Neural cell (in vitro differentiated cells): ENCODE results near the gene TCF4.

Experiments
- CTCF ChIP-seq: fragments of 450-650 bp; IDR thresholded peaks from 2 replicates; pipeline ENCODE4 v1.5.1; 2014; ENCODE audit warnings: antibody characterized with exemption, mild to moderate bottlenecking, moderate library complexity; ENCODE audit not compliant: poor library complexity, severe bottlenecking
- EP300 ChIP-seq: fragments of 450-650 bp; conservative IDR thresholded peaks from 2 replicates; pipeline ENCODE4 v1.6.1; 2014; ENCODE audit warnings: antibody characterized with exemption, mild to moderate bottlenecking, moderate library complexity; ENCODE audit not compliant: poor library complexity, severe bottlenecking
- EZH2 ChIP-seq: fragments of 200-600, 300-800 bp; shearing (Covaris generic), sonication (generic); IDR thresholded peaks from 2 replicates; pipeline ENCODE4 v1.6.1; 2014; ENCODE audit warnings: antibody characterized with exemption, low read length, borderline replicate concordance, mild to moderate bottlenecking; ENCODE audit not compliant: insufficient read depth, poor library complexity, severe bottlenecking
- POLR2AphosphoS5 ChIP-seq: IDR thresholded peaks from 2 replicates; pipeline ENCODE4 v1.6.1; 2012
- RAD21 ChIP-seq: fragments of 450-650 bp; conservative IDR thresholded peaks from 2 replicates; pipeline ENCODE4 v1.6.1; 2014; ENCODE audit warnings: antibody characterized with exemption, mild to moderate bottlenecking, moderate library complexity
- REST ChIP-seq: IDR thresholded peaks from 2 replicates; pipeline ENCODE4 v1.6.1; 2012; ENCODE audit warnings: borderline replicate concordance
- SMC3 ChIP-seq: fragments of 450-650 bp; conservative IDR thresholded peaks from 2 replicates; pipeline ENCODE4 v1.6.1; 2014; ENCODE audit warnings: antibody characterized with exemption, mild to moderate bottlenecking, moderate library complexity; ENCODE audit not compliant: poor library complexity
- TAF1 ChIP-seq: IDR thresholded peaks from 2 replicates; pipeline ENCODE4 v1.6.1; 2012; ENCODE audit warnings: low read depth

GRCh38 chr18:55605733-55606338, 17.8 kb upstream of the TCF4 start:
- TF ChIP-seq POLR2AphosphoS5, result no peak
- no peak for TF ChIP-seq CTCF
- no peak for TF ChIP-seq REST
- TF ChIP-seq EP300, result no peak
- TF ChIP-seq RAD21, result no peak
- no peak for TF ChIP-seq EZH2
- no peak for TF ChIP-seq TAF1
- TF ChIP-seq SMC3, result no peak
